ENCODE measurements around the gene ZNRF3. TPM values are rescaled to one million over a fixed set of nuclear protein-coding genes. Genes with fewer than 3 reads are reported as not detected.
A peak's percentile ranks its signal among the peaks of the same experiment; 100 is the strongest.

The ZNRF3 gene
- total and polyA plus RNA-seq, 2 experiments from 2014 or later = 0.56 to 3.9 TPM

- no peaks in the 10 kb centered on the region for H3K9me3 ChIP-seq (ENCODE audit: low read depth)
- no peak for TF ChIP-seq EZH2phosphoT487 (IDR thresholded peaks at IDR 0.05; ENCODE audit: insufficient read depth, low read depth)
- TF ChIP-seq EZH2 (IDR thresholded peaks at IDR 0.05; ENCODE audit: insufficient read depth, poor library complexity, severe bottlenecking) = no peak
- H3K79me2 ChIP-seq (ENCODE audit: insufficient read depth) = peaks cover 8% of the 10 kb centered on the region; the same call in 1 of the 2 replicates
- no peak overlapping the region for H2AFZ ChIP-seq
- no peak overlapping the region for H3K4me2 ChIP-seq (ENCODE audit: unreplicated experiment)
- DNase-seq = no peak
- H3K36me3 ChIP-seq (ENCODE audit: low read depth) = no peaks in the 10 kb centered on the region
- no peak overlapping the region for H3K4me3 ChIP-seq
- H4K20me1 ChIP-seq (ENCODE audit: insufficient read depth) = 0 out of 2 replicates have a peak, but pooled peaks cover 3% of the 10 kb centered on the region
- H3K27me3 ChIP-seq (replicated peaks; ENCODE audit: insufficient read depth) = no peaks in the 10 kb centered on the region
- H3F3A ChIP-seq (ENCODE audit: insufficient read depth) = no peaks in the 10 kb centered on the region
- no peak overlapping the region for H3K27ac ChIP-seq
- H3K9me2 ChIP-seq (ENCODE audit: insufficient read depth) = no peaks in the 10 kb centered on the region
- no peak overlapping the region for H3K9ac ChIP-seq
- in situ Hi-C loops (cut with MboI) = no loop called here
- 94 to 96% methylated on average over 7 of the region's 7 CpGs for WGBS, 2 experiments (ENCODE audit: low coverage in 1 of 2, low lambda C conversion rate in 2 of 2, missing lambda C conversion rate in 2 of 2)
- H3K4me1 ChIP-seq (ENCODE audit: insufficient read depth) = peaks cover 11% of the 10 kb centered on the region
These were observed 67.4 kb downstream of the ZNRF3 start for GRCh38 chr22:28950617-28951411.

GRCh38 chr22:28951530-28951929 lies 68.2 kb downstream of the ZNRF3 start:
- Histone ChIP-seq H3K4me1 (ENCODE audit: insufficient read depth) (peaks cover 11% of the 10 kb centered on the region), H3K36me3 (ENCODE audit: low read depth) (no peaks in the 10 kb centered on the region), H3K9me2 (ENCODE audit: insufficient read depth) (no peaks in the 10 kb centered on the region), H3K27me3 (replicated peaks; ENCODE audit: insufficient read depth) (no peaks in the 10 kb centered on the region), H3K4me2 (ENCODE audit: unreplicated experiment) (no peak overlapping the region), H3K79me2 (ENCODE audit: insufficient read depth) (peaks cover 8% of the 10 kb centered on the region; the same call in 1 of the 2 replicates), H2AFZ (no peak overlapping the region), H3F3A (ENCODE audit: insufficient read depth) (no peaks in the 10 kb centered on the region), H3K4me3 (no peak overlapping the region), H3K9ac (no peak overlapping the region), H3K27ac (no peak overlapping the region), H4K20me1 (ENCODE audit: insufficient read depth) (no peaks in the 10 kb centered on the region), H3K9me3 (ENCODE audit: low read depth) (no peaks in the 10 kb centered on the region)
- WGBS, 2 experiments (ENCODE audit: low coverage in 1 of 2, low lambda C conversion rate in 2 of 2, missing lambda C conversion rate in 2 of 2) = 96 to 99% methylated on average over 7 of the region's 7 CpGs
- TF ChIP-seq EZH2phosphoT487 (IDR thresholded peaks at IDR 0.05; ENCODE audit: insufficient read depth, low read depth) = no peak
- TF ChIP-seq EZH2 (IDR thresholded peaks at IDR 0.05; ENCODE audit: insufficient read depth, poor library complexity, severe bottlenecking) = no peak
- DNase-seq = no peak
- in situ Hi-C loops (cut with MboI) = no loop called here

- in situ Hi-C loops (cut with MboI) = no loop called here
- H3K36me3 ChIP-seq (ENCODE audit: low read depth) = no peaks in the 10 kb centered on the region
- no peaks in the 10 kb centered on the region for H3K9me2 ChIP-seq (ENCODE audit: insufficient read depth)
- H2AFZ ChIP-seq = no peak overlapping the region
- no peak overlapping the region for H3K9ac ChIP-seq
- H3K27me3 ChIP-seq (replicated peaks; ENCODE audit: insufficient read depth) = no peaks in the 10 kb centered on the region
- H3K4me2 ChIP-seq (ENCODE audit: unreplicated experiment) = no peak overlapping the region
- TF ChIP-seq EZH2 (IDR thresholded peaks at IDR 0.05; ENCODE audit: insufficient read depth, poor library complexity, severe bottlenecking) = no peak
- no peak for TF ChIP-seq EZH2phosphoT487 (IDR thresholded peaks at IDR 0.05; ENCODE audit: insufficient read depth, low read depth)
- no peaks in the 10 kb centered on the region for H4K20me1 ChIP-seq (ENCODE audit: insufficient read depth)
- no peaks in the 10 kb centered on the region for H3F3A ChIP-seq (ENCODE audit: insufficient read depth)
- 76 to 85% methylated on average over 8 of the region's 8 CpGs for WGBS, 2 experiments (ENCODE audit: low coverage in 1 of 2, low lambda C conversion rate in 2 of 2, missing lambda C conversion rate in 2 of 2)
- H3K4me3 ChIP-seq = no peak overlapping the region
- peaks cover 8% of the 10 kb centered on the region; the same call in 1 of the 2 replicates for H3K79me2 ChIP-seq (ENCODE audit: insufficient read depth)
- peaks cover 11% of the 10 kb centered on the region for H3K4me1 ChIP-seq (ENCODE audit: insufficient read depth)
- no peak for DNase-seq
- H3K9me3 ChIP-seq (ENCODE audit: low read depth) = no peaks in the 10 kb centered on the region
- H3K27ac ChIP-seq = no peak overlapping the region
These were observed 68.7 kb downstream of the ZNRF3 start for GRCh38 chr22:28951969-28952521.

GRCh38 chr22:28952857-28953256 lies 69.5 kb downstream of the ZNRF3 start:
- Histone ChIP-seq H3K4me2 (ENCODE audit: unreplicated experiment) (no peak overlapping the region), H2AFZ (no peak overlapping the region), H3K36me3 (ENCODE audit: low read depth) (no peaks in the 10 kb centered on the region), H3K9me3 (ENCODE audit: low read depth) (no peaks in the 10 kb centered on the region), H3K9ac (no peak overlapping the region), H3K4me1 (ENCODE audit: insufficient read depth) (peaks cover 11% of the 10 kb centered on the region), H3K79me2 (ENCODE audit: insufficient read depth) (peaks cover 8% of the 10 kb centered on the region; the same call in 1 of the 2 replicates), H3K9me2 (ENCODE audit: insufficient read depth) (no peaks in the 10 kb centered on the region), H3K27ac (no peak overlapping the region), H3K4me3 (no peak overlapping the region), H3K27me3 (replicated peaks; ENCODE audit: insufficient read depth) (no peaks in the 10 kb centered on the region), H4K20me1 (ENCODE audit: insufficient read depth) (no peaks in the 10 kb centered on the region), H3F3A (ENCODE audit: insufficient read depth) (no peaks in the 10 kb centered on the region)
- DNase-seq = peak; percentile 40
- in situ Hi-C loops (cut with MboI) = no loop called here
- 87 to 96% methylated on average over 2 of the region's 2 CpGs for WGBS, 2 experiments (ENCODE audit: low coverage in 1 of 2, low lambda C conversion rate in 2 of 2, missing lambda C conversion rate in 2 of 2)
- TF ChIP-seq EZH2phosphoT487 (IDR thresholded peaks at IDR 0.05; ENCODE audit: insufficient read depth, low read depth) (no peak), EZH2 (IDR thresholded peaks at IDR 0.05; ENCODE audit: insufficient read depth, poor library complexity, severe bottlenecking) (no peak)
